ENCODE measurements around the gene BACH2. TPM values are rescaled to one million over a fixed set of nuclear protein-coding genes. Genes with fewer than 3 reads are reported as not detected.

Gene BACH2
- total and polyA plus RNA-seq, 9 of the 15 experiments (the other 6 are each of a cell fraction or from before 2014, with no cell fraction given): 0.06 to 3.1 (median 0.59) TPM

- Histone ChIP-seq H3K9me3 (replicated peaks; ENCODE audit: control insufficient read depth, insufficient read depth, low read depth, low read length) (no peaks in the 10 kb centered on the region), H3K36me3 (ENCODE audit: control insufficient read depth, insufficient read depth, low read length) (no peaks in the 10 kb centered on the region), H3K4me3 (no peak overlapping the region), H3K79me2 (ENCODE audit: control insufficient read depth, insufficient read depth, low read length) (no peaks in the 10 kb centered on the region), H3K9ac (ENCODE audit: insufficient read depth in 1 of 2, low read depth in 2 of 2, low read length in 2 of 2) (no peak overlapping the region), H3K9me1 (ENCODE audit: control insufficient read depth, insufficient read depth, low read length) (no peaks in the 10 kb centered on the region), H3K4me2 (ENCODE audit: insufficient read depth, low read length) (no peak overlapping the region), H3K4me1 (replicated peaks in 1 of 2; ENCODE audit: control insufficient read depth in 2 of 2, insufficient read depth in 2 of 2, low read length in 2 of 2) (no peaks in the 10 kb centered on the region), H3K27ac (ENCODE audit: extremely low read depth, low read depth, low read length) (no peak overlapping the region), H2AFZ (ENCODE audit: low read depth, low read length) (no peak overlapping the region), H4K20me1 (replicated peaks; ENCODE audit: control insufficient read depth, insufficient read depth, low read length) (no peaks in the 10 kb centered on the region), H3K27me3 (ENCODE audit: control insufficient read depth in 2 of 2, insufficient read depth in 2 of 2, low read length in 2 of 2) (no peaks in the 10 kb centered on the region)
- ChIA-PET POLR2A (no interaction called here), CTCF (ENCODE audit: low intra/inter-chr PET ratio) (no interaction called here)
- ATAC-seq (no peak), FAIRE-seq (no peak), DNase-seq (ENCODE audit: extremely low read depth in 1 of 4, low spot score in 3 of 4) (no peak)
- no TSS peak for BruUV-seq (replicated peaks)
- 19% methylated on average over 4 of the region's 4 CpGs for WGBS (ENCODE audit: insufficient coverage, low coverage, missing lambda C conversion rate)
- TF ChIP-seq TBL1XR1 (IDR thresholded peaks at IDR 0.05; ENCODE audit: low read length in 2 of 2) (no peak), ARID2 (IDR thresholded peaks at IDR 0.05) (no peak), ZFP36 (IDR thresholded peaks at IDR 0.05; ENCODE audit: low read depth, low read length, partially characterized antibody) (no peak), ZBTB40 (IDR thresholded peaks at IDR 0.05) (no peak), ZBTB40 (CRISPR knock-in tag; IDR thresholded peaks at IDR 0.05) (no peak), CREBBP (IDR thresholded peaks at IDR 0.05; ENCODE audit: low read depth, low read length) (no peak), MIER1 (IDR thresholded peaks at IDR 0.05; ENCODE audit: low read depth) (no peak), SRSF3 (IDR thresholded peaks at IDR 0.05; ENCODE audit: insufficient read depth, low read length) (no peak)
- in situ Hi-C loops (cut with MboI) (no loop called here), intact Hi-C loops (cut with micrococcal nuclease) (no loop called here)
These were observed 59.2 kb downstream of the BACH2 start for GRCh38 chr6:90237350-90237990.

Measured in K562 (cell line).